Gastrocnemius medialis (tissue), 4 donors: ENCODE data around the gene FKBP11.

ENCODE experiments used
- POLR2A ChIP-seq, 2 donors: fragments of 450-650 bp; IDR thresholded peaks; one replicate each; pipeline ENCODE4 v1.6.1; 2017; ENCODE audit warnings: antibody characterized with exemption in 2 of 2, mild to moderate bottlenecking in 2 of 2, moderate library complexity in 2 of 2
- TF ChIP-seq, protein P1 (sequence below), 5 experiments: fragments of 450-650 bp in 3 of 5; fragments of 200-600 bp in 2 of 5; sonication (generic) in 2 of 5; IDR thresholded peaks in 4 of 5; conservative IDR thresholded peaks in 1 of 5; 1 replicate in 4 of 5; 2 replicates in 1 of 5; pipeline ENCODE4 v1.5.1; 2016 to 2019; ENCODE audit warnings: antibody characterized with exemption in 5 of 5, mild to moderate bottlenecking in 3 of 5, moderate library complexity in 3 of 5

DNA sequence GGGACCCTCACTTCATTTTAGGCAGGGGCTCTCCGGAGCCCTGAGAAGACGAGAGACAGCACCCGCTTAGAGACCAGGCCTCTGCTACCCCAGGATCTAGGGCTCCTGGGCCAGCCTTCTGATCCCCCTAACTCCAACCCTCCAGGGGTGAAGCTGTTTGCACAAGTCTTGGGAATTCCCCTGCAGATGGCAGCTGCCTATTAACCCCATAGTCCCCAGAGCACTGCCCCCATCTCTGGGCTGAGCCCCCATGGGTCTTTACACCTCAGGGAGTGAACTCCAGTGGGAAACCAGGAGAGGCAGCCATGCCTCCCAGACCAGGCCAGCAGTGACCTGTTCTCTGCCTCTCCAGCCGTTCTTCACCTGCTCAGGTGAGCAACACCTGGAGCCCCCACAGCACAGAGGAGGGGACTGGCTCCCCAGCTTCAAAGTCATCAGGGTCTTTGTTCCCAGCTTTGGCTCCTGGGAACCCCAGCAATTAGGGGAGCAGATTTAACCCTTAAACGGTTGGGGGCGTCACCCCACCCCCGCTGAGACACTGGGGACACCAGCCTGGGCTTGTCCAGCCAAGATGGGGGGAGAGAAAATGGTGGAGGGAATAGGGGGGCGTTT lies 44.0 kb upstream of the FKBP11 start:
- TF ChIP-seq, protein P1, sequence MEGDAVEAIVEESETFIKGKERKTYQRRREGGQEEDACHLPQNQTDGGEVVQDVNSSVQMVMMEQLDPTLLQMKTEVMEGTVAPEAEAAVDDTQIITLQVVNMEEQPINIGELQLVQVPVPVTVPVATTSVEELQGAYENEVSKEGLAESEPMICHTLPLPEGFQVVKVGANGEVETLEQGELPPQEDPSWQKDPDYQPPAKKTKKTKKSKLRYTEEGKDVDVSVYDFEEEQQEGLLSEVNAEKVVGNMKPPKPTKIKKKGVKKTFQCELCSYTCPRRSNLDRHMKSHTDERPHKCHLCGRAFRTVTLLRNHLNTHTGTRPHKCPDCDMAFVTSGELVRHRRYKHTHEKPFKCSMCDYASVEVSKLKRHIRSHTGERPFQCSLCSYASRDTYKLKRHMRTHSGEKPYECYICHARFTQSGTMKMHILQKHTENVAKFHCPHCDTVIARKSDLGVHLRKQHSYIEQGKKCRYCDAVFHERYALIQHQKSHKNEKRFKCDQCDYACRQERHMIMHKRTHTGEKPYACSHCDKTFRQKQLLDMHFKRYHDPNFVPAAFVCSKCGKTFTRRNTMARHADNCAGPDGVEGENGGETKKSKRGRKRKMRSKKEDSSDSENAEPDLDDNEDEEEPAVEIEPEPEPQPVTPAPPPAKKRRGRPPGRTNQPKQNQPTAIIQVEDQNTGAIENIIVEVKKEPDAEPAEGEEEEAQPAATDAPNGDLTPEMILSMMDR (IDR thresholded peaks at IDR 0.05 in 4 of 5, conservative IDR thresholded peaks at IDR 0.05 in 1 of 5), result no peak
- no peak for TF ChIP-seq POLR2A (IDR thresholded peaks at IDR 0.05)
